Measurements from ENCODE around the gene DLG2. TPM values are rescaled to one million over a fixed set of nuclear protein-coding genes. Genes with fewer than 3 reads are reported as not detected.

The DLG2 gene
- total RNA-seq, 1 donor from 2014 or later = 2.4 TPM

GRCh38 chr11:84673753-84674152 is 953.4 kb downstream of the DLG2 start:
- no peaks in the 10 kb centered on the region for H3K27me3 Mint-ChIP-seq
- no peak overlapping the region for H3K27ac Mint-ChIP-seq
- no peaks in the 10 kb centered on the region for H3K36me3 Mint-ChIP-seq (ENCODE audit: insufficient read depth)
- no peak for DNase-seq (ENCODE audit: low spot score, unreplicated experiment)
- no peak for TF ChIP-seq CTCF (IDR thresholded peaks at IDR 0.05; ENCODE audit: unreplicated experiment)
- no peaks in the 10 kb centered on the region for H3K4me1 Mint-ChIP-seq (ENCODE audit: low read depth)
- no peak overlapping the region for H3K4me3 Mint-ChIP-seq (ENCODE audit: low read depth)
- H3K9me3 Mint-ChIP-seq (ENCODE audit: low read depth) = no peaks in the 10 kb centered on the region

DNA sequence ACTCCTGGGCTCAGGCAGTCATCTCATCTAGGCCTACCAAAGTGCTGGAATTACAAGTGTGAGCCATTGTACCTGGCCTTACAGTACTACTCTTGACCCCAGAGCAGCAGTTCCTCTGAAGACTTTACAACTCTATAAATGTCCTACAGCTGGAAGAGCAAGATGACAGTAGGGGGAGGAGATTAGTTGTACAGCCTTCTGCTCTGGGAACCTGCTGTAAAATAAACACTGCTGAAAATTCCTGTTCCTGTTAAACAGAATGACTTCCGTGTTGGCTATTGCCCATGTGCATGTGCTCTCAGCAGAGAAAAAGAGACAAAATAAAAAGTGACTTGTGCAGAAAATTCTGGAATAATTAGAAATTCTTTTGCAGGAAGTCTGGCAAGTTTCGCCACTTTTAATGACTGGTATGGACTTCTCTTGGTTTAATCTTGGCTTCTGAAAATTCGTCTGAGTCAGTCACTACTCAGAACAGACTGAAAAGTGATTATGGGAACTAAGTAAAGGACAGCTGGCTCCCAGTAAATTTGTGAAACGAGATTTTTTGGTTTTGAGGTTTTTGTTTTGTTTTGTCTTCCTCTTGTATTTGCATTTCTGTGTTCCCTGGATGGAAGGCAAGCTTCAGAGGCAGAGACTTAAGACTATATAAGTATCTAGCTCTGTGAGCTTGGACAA is 955.7 kb downstream of the DLG2 start:
- H3K27ac Mint-ChIP-seq = peak overlapping the region; percentile 14
- H3K9me3 Mint-ChIP-seq (ENCODE audit: low read depth) = no peaks in the 10 kb centered on the region
- H3K4me1 Mint-ChIP-seq (ENCODE audit: low read depth) = no peaks in the 10 kb centered on the region
- H3K27me3 Mint-ChIP-seq = no peaks in the 10 kb centered on the region
- H3K36me3 Mint-ChIP-seq (ENCODE audit: insufficient read depth) = no peaks in the 10 kb centered on the region
- TF ChIP-seq CTCF (IDR thresholded peaks at IDR 0.05; ENCODE audit: unreplicated experiment) = no peak
- no peak for DNase-seq (ENCODE audit: low spot score, unreplicated experiment)
- no peak overlapping the region for H3K4me3 Mint-ChIP-seq (ENCODE audit: low read depth)

- no peaks in the 10 kb centered on the region for H3K36me3 Mint-ChIP-seq (ENCODE audit: insufficient read depth)
- H3K27ac Mint-ChIP-seq = no peak overlapping the region
- no peaks in the 10 kb centered on the region for H3K9me3 Mint-ChIP-seq (ENCODE audit: low read depth)
- no peak for DNase-seq (ENCODE audit: low spot score, unreplicated experiment)
- no peaks in the 10 kb centered on the region for H3K27me3 Mint-ChIP-seq
- no peak overlapping the region for H3K4me3 Mint-ChIP-seq (ENCODE audit: low read depth)
- H3K4me1 Mint-ChIP-seq (ENCODE audit: low read depth) = peaks cover 2% of the 10 kb centered on the region
- TF ChIP-seq CTCF (IDR thresholded peaks at IDR 0.05; ENCODE audit: unreplicated experiment) = no peak
Measured at GRCh38 chr11:84663731-84664130, 963.4 kb downstream of the DLG2 start.

DNA sequence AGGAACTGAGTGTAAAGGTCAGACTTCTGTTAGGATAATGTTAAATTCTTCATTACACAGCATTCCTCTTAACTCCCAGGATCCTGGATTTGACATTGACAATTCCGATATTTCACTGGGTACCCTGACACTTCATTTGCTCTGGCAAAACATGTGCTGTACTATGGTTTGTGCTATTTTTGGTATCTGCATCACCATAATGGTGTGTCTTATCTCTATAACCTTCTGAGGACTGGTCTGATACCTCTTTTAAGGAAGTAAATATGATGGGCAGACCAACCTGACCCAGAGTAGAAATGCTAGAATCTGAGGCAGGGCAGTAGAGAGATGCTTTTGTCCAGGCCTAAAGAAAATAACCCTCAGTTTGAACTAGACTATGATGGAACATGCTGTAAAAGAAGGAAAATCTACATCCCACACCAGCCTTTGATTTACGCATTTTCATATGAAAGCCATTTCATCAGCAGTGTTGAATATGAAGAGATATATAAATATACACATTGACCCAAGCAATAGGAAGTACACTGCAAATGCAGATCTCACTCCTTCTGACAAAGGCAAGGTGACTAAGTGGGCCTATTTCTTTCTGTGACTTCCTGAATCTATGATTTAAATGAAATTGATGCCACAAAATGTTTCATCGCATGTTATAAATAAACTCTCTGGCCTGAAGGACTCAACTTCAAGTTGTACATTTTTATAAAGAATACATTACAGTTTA is 966.7 kb downstream of the DLG2 start:
- H3K36me3 Mint-ChIP-seq (ENCODE audit: insufficient read depth) = no peaks in the 10 kb centered on the region
- H3K4me3 Mint-ChIP-seq (ENCODE audit: low read depth) = no peak overlapping the region
- no peak for TF ChIP-seq CTCF (IDR thresholded peaks at IDR 0.05; ENCODE audit: unreplicated experiment)
- no peak for DNase-seq (ENCODE audit: low spot score, unreplicated experiment)
- peaks cover 12% of the 10 kb centered on the region for H3K9me3 Mint-ChIP-seq (ENCODE audit: low read depth)
- H3K27me3 Mint-ChIP-seq = no peaks in the 10 kb centered on the region
- H3K4me1 Mint-ChIP-seq (ENCODE audit: low read depth) = peaks cover 4% of the 10 kb centered on the region
- no peak overlapping the region for H3K27ac Mint-ChIP-seq

DNA sequence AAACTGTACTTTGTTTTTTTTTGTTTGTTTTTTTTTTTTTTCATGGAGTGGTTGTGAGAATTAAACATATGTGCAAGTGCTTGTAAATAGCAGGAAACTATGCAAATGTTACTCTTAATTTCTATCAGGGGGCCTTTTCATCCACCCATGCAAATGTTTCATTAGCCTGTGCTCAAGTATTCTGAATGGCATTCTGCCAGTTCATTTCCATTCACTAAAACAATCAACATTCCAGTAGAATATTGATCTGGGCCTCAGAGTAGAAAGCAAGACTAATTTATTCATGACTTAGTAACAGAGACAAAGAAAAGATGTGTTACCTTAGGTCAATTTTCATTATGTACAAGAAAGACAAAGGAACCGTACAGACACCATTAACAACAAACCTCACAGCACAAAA is 971.4 kb downstream of the DLG2 start:
- peaks cover 12% of the 10 kb centered on the region for H3K9me3 Mint-ChIP-seq (ENCODE audit: low read depth)
- DNase-seq (ENCODE audit: low spot score, unreplicated experiment) = no peak
- no peaks in the 10 kb centered on the region for H3K36me3 Mint-ChIP-seq (ENCODE audit: insufficient read depth)
- H3K4me1 Mint-ChIP-seq (ENCODE audit: low read depth) = peaks cover 2% of the 10 kb centered on the region
- TF ChIP-seq CTCF (IDR thresholded peaks at IDR 0.05; ENCODE audit: unreplicated experiment) = no peak
- no peak overlapping the region for H3K4me3 Mint-ChIP-seq (ENCODE audit: low read depth)
- H3K27me3 Mint-ChIP-seq = no peaks in the 10 kb centered on the region
- no peak overlapping the region for H3K27ac Mint-ChIP-seq
